Measurements from ENCODE around the gene SLC24A4.
"Not testable (repeated sequence)": the region's sequence is repeated elsewhere in the genome, so short reads cannot be mapped to it uniquely, and the experiment has no call there.

SLC24A4 gene

DNA sequence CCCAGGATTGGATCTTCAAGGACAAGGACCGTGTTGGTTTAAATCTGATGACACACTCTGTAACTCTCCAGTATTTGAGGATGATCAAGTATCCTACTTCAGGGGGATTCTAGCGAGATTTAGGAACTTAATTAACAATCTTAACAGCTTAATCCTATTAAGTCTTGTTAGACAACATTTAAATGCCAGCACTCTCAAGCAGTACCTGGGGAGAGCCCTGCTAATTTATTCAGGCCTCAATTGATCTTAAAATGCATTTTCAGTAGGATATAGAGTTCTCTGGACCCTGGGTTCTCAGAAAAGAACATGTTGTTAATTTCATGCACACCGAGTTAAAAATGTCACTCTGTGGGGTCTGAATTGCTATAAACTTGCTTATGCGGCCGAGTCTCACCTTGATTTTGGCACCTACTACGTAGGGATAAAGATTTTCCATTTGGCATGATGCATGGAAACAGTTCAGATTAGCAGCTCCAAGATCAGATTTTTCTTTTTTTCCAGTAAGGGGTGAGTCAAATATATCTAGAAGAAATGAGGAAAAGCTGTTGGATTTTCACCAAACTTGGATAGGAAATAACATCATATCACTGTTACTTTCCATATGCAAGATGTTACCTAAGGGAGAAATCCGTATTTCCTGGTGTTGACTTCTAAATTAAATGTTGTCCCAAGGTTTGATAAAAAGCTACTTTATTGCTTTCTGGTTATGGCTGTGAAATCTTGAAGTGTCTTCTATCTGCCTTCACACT lies 76.1 kb downstream of the SLC24A4 start:
- H3K4me3 ChIP-seq (ENCODE audit: low read depth, low read length), result no peak overlapping the region

DNA sequence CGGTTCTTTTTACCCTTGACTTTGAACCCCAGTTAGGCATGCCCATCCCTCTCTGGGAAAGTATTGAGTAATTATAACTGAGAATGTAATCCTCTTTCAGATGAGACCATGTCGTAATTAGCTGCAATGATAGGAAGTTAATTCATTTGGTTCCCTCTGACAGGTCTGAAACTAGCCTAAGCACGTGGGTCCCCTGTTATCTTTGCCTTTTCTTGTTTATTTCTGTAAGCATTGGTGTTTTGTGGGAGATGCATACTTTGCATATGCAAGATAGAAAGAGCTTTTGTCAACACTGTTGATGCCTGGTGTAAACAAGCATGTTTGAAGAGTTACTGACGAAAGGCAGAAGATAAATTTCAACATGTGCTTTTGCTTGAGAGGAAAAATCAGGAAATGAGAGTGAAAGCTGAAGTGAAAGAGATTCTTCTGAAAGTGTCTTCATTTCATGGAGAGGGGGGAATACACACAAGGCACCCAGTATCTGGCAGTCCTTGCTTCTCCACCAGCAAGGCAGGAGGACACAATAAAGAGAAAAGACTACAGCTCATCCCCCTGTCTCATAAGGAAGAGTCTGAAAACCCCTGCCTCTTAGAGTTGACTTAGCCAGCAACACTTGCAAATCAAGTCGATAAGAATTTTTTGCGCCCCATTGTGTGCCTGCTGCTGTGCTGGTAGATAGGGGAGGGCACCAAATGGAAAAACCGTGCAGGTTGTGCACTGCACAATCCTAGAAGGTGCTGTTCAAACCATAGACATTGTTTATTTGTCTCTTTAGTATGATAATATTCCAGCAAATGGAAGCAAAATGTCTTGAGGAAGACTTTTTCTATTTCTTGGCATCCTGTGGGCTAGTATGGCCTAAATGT lies 77.8 kb downstream of the SLC24A4 start:
- H3K4me3 ChIP-seq (ENCODE audit: low read depth, low read length), result no peak overlapping the region

DNA sequence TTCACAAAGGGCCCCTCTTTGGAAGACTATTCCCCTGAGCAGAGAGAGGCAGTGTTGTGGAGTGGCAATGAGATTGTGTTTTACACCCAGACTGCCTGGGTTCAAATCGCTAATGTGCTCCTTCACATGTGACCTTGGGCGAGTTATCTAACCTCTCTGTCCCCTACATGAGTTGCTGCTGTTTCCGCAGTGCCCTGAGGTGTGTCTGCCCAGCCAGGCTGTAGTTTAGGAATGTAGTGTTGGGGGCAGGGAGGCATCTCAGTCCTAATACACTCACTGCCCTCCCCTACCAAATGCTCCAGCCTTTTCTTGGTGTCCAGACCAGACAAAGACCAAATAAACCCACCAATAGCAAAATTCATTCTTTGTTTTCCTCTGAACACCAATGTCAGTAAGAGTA lies 78.6 kb downstream of the SLC24A4 start:
- no peak overlapping the region for H3K4me3 ChIP-seq (ENCODE audit: low read depth, low read length)

DNA sequence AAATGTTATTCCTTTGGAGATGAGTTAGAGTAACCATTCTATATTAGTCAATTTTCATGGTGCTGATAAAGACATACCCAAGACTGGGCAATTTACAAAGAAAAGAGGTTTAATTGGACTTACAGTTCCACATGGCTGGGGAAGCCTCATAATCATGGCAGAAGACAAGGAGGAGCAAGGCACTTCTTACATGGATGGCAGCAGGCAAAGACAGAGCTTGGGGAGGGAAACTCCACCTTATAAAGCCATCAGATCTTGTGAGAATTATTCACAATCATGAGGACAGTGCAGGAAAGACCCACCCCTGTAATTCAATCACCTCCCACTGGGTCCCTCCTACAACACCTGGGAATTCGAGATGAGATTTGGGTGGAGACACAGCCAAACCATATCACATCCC lies 79.5 kb downstream of the SLC24A4 start:
- not testable (repeated sequence) for H3K4me3 ChIP-seq (ENCODE audit: low read depth, low read length)

DNA sequence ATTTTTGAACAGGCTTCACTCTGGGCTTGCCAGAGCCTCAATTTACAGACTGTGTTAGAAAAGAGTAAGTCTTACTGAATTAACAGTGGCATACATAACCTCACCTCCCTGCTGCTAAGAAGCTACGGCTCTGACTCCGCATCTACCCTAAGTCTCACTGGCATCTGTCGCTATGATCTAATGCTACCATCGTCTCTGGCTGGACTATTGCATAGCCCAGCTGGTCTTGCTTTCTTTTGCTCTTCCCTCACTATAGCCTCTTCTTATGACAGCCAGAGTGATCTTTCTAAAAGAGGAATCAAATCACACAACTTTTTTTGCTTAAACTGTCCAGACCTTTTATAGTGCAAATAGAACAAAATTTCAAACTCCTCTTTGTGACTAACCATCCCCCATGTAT lies 81.1 kb downstream of the SLC24A4 start:
- H3K4me3 ChIP-seq (ENCODE audit: low read depth, low read length), result no peak overlapping the region

DNA sequence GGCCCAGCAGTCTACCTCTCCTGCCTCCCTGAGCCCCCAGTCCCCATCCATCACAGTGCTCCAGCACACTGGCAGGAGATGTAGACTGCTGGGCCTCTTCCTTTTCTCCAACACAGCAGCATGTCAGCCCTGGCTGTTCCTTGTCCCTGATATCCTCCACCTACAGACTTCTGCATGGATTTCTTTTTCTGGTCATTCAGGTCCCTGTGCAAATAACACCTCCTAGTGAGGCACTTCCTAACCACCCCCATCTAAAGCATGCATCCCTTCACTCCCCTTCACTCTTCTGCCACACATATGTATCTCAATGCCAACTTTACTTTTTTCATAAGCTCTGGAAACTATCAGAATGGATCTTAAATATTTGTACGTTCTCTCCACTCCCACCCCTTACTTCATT lies 81.5 kb downstream of the SLC24A4 start:
- no peak overlapping the region for H3K4me3 ChIP-seq (ENCODE audit: low read depth, low read length)

DNA sequence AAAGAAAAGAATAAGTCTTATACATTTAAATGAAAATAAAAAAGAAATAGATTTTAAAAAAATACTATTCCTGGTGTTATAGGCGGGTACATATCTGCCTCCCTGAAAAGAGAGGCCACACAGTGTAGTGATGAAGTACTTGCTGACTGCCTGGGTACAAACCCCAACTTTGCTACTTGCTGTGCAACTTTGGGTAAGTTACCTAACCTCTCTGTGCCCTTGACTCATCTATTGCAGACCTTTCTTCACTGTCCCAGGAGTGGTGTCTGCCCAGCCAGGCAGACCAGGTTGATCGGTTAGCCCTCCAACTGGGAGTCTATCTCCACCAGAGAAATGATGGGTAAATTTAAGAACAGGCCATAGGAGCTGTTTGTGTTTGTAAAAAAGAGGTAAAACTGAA lies 82.0 kb downstream of the SLC24A4 start:
- H3K4me3 ChIP-seq (ENCODE audit: low read depth, low read length), result no peak overlapping the region

DNA sequence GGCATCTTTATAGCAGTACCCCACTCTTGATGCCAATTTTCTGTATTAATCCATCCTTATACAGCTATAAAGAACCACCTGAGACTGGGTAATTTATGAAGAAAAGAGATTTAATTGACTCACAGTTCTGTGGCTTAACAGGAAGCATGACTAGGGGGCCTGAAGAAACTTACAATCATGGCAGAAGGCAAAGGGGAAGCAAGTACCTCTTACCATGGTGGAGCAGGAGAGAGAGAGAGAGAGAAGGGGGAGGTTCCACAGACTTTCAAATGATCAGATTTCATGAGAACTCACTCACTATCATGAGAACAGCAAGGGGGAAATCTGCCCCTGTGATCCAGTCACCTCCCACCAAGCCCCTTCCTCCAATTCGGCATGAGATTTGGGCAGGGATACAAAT lies 84.4 kb downstream of the SLC24A4 start:
- H3K4me3 ChIP-seq (ENCODE audit: low read depth, low read length), result no peak overlapping the region

DNA sequence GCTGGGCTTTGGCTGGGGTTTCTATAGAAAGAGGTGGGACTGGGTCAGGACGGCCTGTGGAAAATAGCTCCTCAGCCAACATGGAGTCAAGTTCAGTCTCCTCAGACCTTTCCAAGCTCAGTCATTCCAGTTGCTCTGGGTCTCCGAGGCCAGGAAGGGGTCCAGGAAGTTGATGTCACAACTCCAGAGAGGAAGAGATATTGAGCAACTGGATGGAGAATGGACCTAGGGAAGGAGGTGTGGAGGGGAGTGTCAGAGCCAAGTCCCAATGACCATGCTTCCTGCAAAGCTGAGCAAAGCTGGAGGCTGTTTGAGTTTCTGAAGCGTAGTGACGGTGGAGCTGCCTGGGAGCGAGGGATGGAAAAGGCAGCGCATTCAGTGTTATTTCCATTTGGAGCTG lies 86.1 kb downstream of the SLC24A4 start:
- no peak overlapping the region for H3K4me3 ChIP-seq (ENCODE audit: low read depth, low read length)

DNA sequence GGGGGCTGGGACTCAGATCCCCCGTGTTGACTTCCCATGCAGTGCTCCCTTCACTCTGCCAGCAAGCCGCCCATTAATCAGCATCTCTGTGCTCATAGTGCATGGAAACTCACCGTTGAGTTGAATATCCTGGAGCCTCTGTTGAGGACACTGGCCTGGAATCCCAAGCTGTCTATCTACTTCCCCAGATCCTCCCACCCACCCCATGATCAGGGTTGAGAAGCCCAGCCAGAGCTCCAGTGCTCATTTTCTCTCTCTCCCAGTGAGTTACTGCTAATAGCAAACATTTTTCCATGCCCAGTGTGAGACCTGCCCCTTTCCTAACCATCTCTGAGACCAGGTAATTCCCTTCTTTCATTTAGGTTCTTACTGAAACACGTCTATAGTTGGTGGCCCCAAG lies 88.2 kb downstream of the SLC24A4 start:
- H3K4me3 ChIP-seq (ENCODE audit: low read depth, low read length), result no peak overlapping the region

DNA sequence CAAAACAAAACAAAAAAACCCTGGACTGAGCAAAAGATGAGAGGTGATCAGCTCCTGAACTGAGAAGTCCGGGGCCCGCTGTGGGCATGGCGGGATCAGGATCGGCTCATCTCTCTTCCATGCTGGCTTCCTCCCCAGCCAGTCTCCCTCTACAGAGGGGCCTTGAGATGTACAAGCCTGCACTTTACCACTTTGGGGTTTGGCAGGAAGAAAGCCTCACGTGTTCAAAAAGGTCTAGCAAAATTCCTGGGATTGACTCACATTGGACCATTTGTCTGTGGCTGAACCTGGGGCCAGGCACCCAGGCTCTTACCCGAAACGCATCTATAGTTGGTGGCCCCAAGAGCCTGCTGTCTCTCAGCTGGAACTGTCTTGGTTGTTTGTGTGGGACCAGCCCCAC lies 89.0 kb downstream of the SLC24A4 start:
- H3K4me3 ChIP-seq (ENCODE audit: low read depth, low read length), result no peak overlapping the region

DNA sequence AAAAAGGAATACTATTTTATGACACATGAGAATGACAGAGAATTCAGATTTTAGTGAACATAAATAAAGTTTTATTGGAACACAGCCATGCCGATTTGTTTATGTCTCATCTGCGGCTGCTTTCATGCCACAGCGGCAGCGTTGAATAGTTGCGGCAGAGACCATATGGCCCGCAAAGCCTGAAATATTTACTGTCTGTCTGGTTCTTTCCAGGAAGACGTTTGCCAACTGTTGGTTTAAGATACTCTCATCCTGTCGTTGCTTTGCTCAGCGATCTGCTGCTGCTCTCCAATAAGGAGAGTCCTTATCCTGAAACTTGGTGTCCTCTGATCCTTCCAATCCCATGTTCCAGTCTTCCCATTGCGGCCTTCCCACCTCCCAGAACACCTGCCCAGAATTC lies 89.9 kb downstream of the SLC24A4 start:
- H3K4me3 ChIP-seq (ENCODE audit: low read depth, low read length), result no peak overlapping the region

DNA sequence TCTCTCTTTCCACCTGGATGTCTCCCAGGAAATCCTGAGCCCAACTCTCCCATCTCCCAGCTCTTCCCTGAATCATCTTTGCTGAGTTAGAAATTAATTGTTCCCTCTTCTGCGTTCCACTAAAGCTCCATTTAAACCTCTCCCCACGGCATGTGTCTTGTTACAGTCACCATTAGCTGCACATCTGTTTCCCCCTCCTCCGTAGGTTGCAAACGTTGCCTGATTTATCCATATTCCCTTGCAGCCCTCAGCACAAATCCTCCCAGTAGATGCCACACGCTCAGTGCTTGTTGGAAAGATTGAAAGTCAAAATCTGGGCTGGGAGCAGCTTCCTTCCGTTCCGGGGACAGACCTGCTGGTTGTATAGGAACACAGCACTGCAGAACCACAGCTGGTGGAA lies 90.4 kb downstream of the SLC24A4 start:
- no peak overlapping the region for H3K4me3 ChIP-seq (ENCODE audit: low read depth, low read length)

DNA sequence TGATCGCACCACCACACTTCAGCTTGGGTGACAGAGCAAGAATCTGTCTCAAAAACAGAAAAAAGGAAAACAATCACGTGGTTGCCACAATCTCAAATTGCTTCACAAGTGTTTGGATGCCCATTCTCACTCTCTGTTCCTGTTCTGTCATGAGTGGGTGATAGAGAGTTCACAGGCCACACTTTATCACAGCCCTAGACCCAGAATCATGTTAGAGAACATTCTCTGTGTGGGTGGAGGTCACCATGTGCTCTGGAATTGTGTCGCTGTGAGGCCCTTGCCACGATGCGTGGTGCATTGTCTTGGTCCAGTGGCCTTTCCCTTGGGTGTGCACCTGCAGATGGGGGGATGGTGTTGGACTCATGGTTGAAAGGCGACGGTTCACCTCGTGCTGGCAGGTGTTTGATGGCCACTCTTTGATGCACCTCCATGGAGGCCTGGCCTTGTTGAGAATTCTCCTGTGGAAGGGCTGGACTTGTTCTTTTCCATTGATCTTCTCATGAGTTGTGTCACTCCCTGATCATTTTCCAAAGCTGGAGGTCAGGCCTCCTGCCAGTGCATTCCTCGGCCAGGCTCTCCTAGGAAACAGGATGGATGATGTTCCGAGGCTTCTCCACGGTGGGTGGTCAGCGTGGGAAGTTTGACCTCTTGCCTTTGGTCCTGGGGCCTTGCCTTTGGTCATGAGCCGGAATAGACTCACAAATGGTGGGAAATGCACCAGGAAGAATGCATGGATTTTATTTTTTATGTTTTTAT lies 91.9 kb downstream of the SLC24A4 start:
- no peak overlapping the region for H3K4me3 ChIP-seq (ENCODE audit: low read depth, low read length)

DNA sequence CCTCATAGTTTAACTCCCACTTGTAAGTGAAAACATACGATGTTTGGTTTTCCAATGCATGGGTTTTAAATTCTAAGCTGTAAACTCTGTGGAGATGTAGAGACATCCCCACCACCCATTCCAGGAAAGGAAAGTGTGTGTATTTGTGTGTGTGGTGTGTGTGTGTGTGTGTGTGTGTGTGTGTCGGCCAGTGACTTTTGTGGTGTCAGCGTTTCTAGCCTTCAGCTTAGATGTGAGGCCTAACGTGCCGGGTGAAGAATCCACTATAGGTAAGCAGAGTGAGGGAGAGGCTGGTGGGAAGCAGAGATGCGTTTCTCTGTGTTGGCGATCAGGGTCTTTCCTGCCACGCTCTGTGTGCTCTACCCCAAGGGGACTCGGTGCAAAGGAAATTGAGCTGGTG lies 93.0 kb downstream of the SLC24A4 start:
- H3K4me3 ChIP-seq (ENCODE audit: low read depth, low read length), result no peak overlapping the region

DNA sequence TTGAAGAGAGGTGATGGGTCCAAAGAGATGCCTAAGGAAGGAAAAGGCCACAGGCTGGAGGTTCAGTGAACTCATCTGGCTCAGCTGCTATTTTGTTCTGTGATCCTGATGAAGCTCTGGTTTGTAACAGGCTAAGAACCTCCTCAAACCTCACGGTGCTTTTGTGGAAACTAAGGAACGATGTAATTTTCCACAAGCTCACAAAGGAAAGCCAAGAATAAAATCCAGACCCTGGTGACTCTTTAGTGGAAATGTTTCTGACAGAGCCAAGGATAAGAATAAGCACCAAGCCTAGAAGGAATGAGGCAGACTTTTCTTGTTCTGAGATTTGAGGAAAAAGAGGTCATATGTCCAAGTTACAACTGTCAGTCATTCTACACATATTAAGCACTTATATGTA lies 93.6 kb downstream of the SLC24A4 start:
- H3K4me3 ChIP-seq (ENCODE audit: low read depth, low read length), result no peak overlapping the region

DNA sequence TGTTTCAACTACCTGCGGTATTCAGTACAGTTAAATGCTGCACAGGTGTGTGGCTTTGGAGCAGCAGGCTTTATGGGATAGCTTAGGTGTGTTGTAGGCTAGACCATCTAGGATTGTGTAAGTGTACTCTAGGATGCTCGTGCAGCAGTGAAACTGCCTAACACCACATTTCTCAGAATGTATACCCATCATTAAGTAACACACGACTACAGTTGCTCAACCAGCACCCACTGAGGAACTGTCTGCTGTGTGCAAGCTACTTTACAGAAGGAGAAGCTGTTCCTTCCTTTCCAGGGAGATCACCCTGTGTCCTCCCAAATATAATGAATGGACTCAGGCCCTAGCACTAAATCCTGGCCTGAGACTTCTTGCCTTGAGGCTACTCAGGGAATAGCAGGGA lies 94.8 kb downstream of the SLC24A4 start:
- H3K4me3 ChIP-seq (ENCODE audit: low read depth, low read length), result no peak overlapping the region

DNA sequence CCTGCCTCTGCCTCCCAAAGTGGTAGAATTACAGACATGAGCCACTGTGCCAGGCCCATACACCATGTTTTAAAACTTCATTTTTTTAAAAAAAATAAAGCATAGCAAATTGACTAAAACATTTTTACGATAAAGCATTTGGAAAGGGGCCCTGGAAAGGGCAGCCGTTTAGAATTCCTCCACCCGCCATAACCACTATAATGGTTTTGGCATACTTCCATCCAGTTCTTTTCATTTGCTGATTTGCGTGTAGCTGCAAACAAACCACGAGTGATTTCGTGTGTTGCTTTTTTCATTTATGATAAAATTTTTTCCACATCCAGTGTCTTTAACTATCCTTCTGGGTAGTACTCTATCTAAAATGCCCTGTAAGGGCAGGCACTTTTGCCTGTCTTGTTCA lies 98.8 kb downstream of the SLC24A4 start:
- no peak overlapping the region for H3K4me3 ChIP-seq (ENCODE audit: low read depth, low read length)

DNA sequence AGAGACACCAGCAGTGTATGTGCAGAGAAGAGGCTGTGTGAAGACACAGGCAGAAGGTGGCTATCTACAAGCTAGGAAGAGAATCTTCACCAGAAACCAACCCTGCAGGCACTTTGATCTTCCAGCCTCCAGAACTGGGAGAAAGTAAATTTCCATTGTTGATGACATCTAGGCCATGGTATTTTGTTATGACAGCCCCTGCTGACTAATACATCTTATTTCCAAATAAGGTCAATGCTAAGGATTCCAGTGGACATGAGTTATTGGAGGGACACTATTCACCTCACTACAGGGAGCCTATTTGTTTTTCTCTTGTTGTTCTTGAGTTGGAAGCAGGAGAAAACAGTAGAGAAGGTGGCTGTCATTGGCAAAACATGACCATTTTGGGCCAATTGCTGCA lies 102.1 kb downstream of the SLC24A4 start:
- H3K4me3 ChIP-seq (ENCODE audit: low read depth, low read length), result no peak overlapping the region

DNA sequence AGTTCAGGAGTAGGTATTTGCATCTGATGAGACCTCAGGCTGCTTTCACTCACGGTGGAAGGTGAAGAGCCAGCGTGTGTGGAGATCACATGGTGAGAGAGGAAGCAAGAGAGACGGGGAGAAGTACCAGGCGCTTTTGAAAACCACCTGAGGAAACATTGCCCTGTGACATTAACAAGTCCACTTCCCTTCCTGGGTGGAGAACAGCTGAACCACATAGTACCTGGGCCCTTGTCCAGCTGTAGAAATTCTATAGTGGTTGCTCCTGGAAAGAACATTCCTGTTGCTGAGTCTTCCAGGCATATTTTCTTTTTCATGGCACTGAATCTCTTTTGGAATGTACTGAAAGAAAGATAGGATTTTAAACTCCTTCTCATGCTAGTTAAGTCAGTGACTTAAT lies 103.3 kb downstream of the SLC24A4 start:
- no peak overlapping the region for H3K4me3 ChIP-seq (ENCODE audit: low read depth, low read length)

DNA sequence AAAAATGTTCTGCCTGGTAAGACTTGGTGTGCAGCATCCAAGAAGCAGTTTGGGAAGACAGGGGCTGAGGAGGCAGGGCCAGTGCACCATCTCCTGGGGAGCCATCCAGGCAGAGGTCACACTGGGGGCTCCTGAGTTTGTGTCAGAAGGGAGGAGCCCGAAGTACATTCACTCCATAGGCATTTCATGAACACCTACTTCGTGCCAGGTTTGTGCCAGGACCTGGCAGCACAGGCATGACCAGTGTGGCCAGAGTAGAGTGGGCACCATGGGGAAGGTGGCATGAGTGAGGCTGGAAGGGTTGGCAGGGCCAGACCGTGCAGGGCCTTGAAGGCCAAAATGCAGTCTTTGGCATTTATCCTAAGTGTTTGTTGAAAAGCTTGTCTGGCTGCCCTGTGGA lies 104.1 kb downstream of the SLC24A4 start:
- H3K4me3 ChIP-seq (ENCODE audit: low read depth, low read length), result no peak overlapping the region

DNA sequence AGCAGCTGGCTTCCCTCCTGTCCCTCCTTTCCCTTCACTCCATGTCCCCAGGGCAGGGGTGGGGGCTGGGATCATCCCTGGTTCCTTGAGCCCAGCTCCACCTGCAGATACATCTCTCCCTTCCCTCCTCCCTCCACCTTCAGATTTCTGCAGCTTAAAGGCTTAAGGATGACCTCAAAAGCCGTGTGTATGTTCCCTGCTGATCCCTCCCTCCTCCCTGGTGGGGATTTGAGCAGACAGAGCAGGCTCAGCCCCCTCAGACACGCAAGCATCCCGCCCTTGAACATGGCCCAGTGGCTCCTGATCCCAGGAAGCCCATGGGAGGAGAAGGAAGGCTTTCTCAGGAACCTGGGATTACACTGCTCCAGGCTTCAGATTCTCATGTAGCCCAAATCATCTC lies 107.7 kb downstream of the SLC24A4 start:
- H3K4me3 ChIP-seq (ENCODE audit: low read depth, low read length), result no peak overlapping the region

Measured in iPS-11a (cell line).